GM21786 (cell line): ENCODE measurements around the gene ADAMTSL2.

Source experiments
- ATAC-seq: cut with Tn5 transposase; IDR thresholded peaks from one replicate; pipeline ENCODE4 v1.9.1; 2021; ENCODE audit not compliant: unreplicated experiment

Gene ADAMTSL2

GRCh38 chr9:133516256-133516960, 18.1 kb upstream of the ADAMTSL2 start:
- ATAC-seq: no peak

- ATAC-seq: no peak
Measured at GRCh38 chr9:133516961-133517350, 17.5 kb upstream of the ADAMTSL2 start.

- no peak for ATAC-seq
Measured at GRCh38 chr9:133517711-133518110, 16.8 kb upstream of the ADAMTSL2 start.

GRCh38 chr9:133518200-133518599, 16.3 kb upstream of the ADAMTSL2 start:
- ATAC-seq: no peak

GRCh38 chr9:133518706-133519449, 15.6 kb upstream of the ADAMTSL2 start:
- ATAC-seq: no peak

GRCh38 chr9:133519693-133520092, 14.8 kb upstream of the ADAMTSL2 start:
- ATAC-seq: no peak

- ATAC-seq: no peak
Measured at GRCh38 chr9:133520121-133520835, 14.2 kb upstream of the ADAMTSL2 start.

GRCh38 chr9:133521122-133522072, 13.1 kb upstream of the ADAMTSL2 start:
- ATAC-seq: no peak

GRCh38 chr9:133522073-133522910, 12.2 kb upstream of the ADAMTSL2 start:
- ATAC-seq: no peak

GRCh38 chr9:133523106-133523505, 11.4 kb upstream of the ADAMTSL2 start:
- ATAC-seq: no peak

- ATAC-seq: no peak
Measured at GRCh38 chr9:133524146-133524545, 10.4 kb upstream of the ADAMTSL2 start.

- no peak for ATAC-seq
Measured at GRCh38 chr9:133524679-133525228, 9.8 kb upstream of the ADAMTSL2 start, which contains the start of gene MYMK. Gene MYMK (minus strand): TSS chr9:133524959. CDS start chr9:133524844, 115 bp downstream.

GRCh38 chr9:133525677-133526076, 8.8 kb upstream of the ADAMTSL2 start:
- no peak for ATAC-seq

GRCh38 chr9:133526721-133527321, 7.7 kb upstream of the ADAMTSL2 start:
- ATAC-seq: no peak

- ATAC-seq: no peak
Measured at GRCh38 chr9:133527444-133527920, 7.0 kb upstream of the ADAMTSL2 start.

GRCh38 chr9:133528001-133528875, 6.3 kb upstream of the ADAMTSL2 start:
- ATAC-seq: no peak

GRCh38 chr9:133528876-133529241, 5.6 kb upstream of the ADAMTSL2 start:
- no peak for ATAC-seq

- no peak for ATAC-seq
Measured at GRCh38 chr9:133529457-133529856, 5.0 kb upstream of the ADAMTSL2 start.
